Fibroblast of lung (primary cell): ENCODE measurements around the gene ANKS6.

Experiments
- CTCF ChIP-seq, 2 donors: IDR thresholded peaks in 1 of 2; conservative IDR thresholded peaks in 1 of 2; 1 replicate in 1 of 2; 2 replicates in 1 of 2; pipeline ENCODE4 v1.5.1; 2011 to 2012; ENCODE audit warnings: low read length in 2 of 2, control low read depth in 1 of 2, inconsistent platforms in 1 of 2, low read depth in 1 of 2, mild to moderate bottlenecking in 1 of 2
- EZH2 ChIP-seq: IDR thresholded peaks from 2 replicates; pipeline ENCODE4 v1.5.1; 2012; ENCODE audit warnings: low read length, control low read depth, mild to moderate bottlenecking; ENCODE audit errors: missing control alignments

- TF ChIP-seq CTCF (conservative IDR thresholded peaks at IDR 0.05 in 1 of 2, IDR thresholded peaks at IDR 0.05 in 1 of 2; ENCODE audit: low read depth in 1 of 2, low read length in 2 of 2), result no peak
- TF ChIP-seq EZH2, result no peak
These were observed 45.1 kb downstream of the ANKS6 start for GRCh38 chr9:98751210-98751609.
